Measurements from ENCODE around the gene PPP2R2D.
"Not testable (repeated sequence)": the region's sequence is repeated elsewhere in the genome, so short reads cannot be mapped to it uniquely, and the experiment has no call there.

The PPP2R2D gene

GRCh38 chr10:131982185-131982756 lies 81.5 kb downstream of the PPP2R2D start:
- no peak for TF ChIP-seq CTCF (conservative IDR thresholded peaks at IDR 0.05; ENCODE audit: low read depth, low read length)
- Histone ChIP-seq H2AFZ (ENCODE audit: low read depth) (no peak overlapping the region), H3K9ac (no peak overlapping the region), H3K36me3 (ENCODE audit: insufficient read depth) (no peaks in the 10 kb centered on the region), H3K27ac (no peak overlapping the region), H4K20me1 (ENCODE audit: insufficient read depth) (no peaks in the 10 kb centered on the region), H3K4me2 (no peak overlapping the region), H3K4me1 (ENCODE audit: low read depth, poor library complexity, severe bottlenecking) (no peaks in the 10 kb centered on the region), H3K4me3 (IDR thresholded peaks at IDR 0.05; ENCODE audit: insufficient read depth, low read depth, low read length) (no peak overlapping the region), H3K79me2 (ENCODE audit: insufficient read depth, low read depth) (no peaks in the 10 kb centered on the region), H3K27me3 (ENCODE audit: insufficient read depth, low read depth) (no peaks in the 10 kb centered on the region)

- Histone ChIP-seq H3K4me2 (no peak overlapping the region), H3K79me2 (ENCODE audit: insufficient read depth, low read depth) (no peaks in the 10 kb centered on the region), H3K27me3 (ENCODE audit: insufficient read depth, low read depth) (no peaks in the 10 kb centered on the region), H3K4me3 (IDR thresholded peaks at IDR 0.05; ENCODE audit: insufficient read depth, low read depth, low read length) (no peak overlapping the region), H3K36me3 (ENCODE audit: insufficient read depth) (no peaks in the 10 kb centered on the region), H3K27ac (no peak overlapping the region), H3K4me1 (ENCODE audit: low read depth, poor library complexity, severe bottlenecking) (no peaks in the 10 kb centered on the region), H3K9ac (no peak overlapping the region), H4K20me1 (ENCODE audit: insufficient read depth) (no peaks in the 10 kb centered on the region), H2AFZ (ENCODE audit: low read depth) (no peak overlapping the region)
- no peak for TF ChIP-seq CTCF (conservative IDR thresholded peaks at IDR 0.05; ENCODE audit: low read depth, low read length)
Measured at GRCh38 chr10:131982796-131983195, 82.0 kb downstream of the PPP2R2D start.

- H3K27ac ChIP-seq = no peak overlapping the region
- H3K9ac ChIP-seq = no peak overlapping the region
- H3K4me1 ChIP-seq (ENCODE audit: low read depth, poor library complexity, severe bottlenecking) = no peaks in the 10 kb centered on the region
- no peak overlapping the region for H3K4me3 ChIP-seq (IDR thresholded peaks at IDR 0.05; ENCODE audit: insufficient read depth, low read depth, low read length)
- no peak overlapping the region for H3K4me2 ChIP-seq
- no peaks in the 10 kb centered on the region for H3K79me2 ChIP-seq (ENCODE audit: insufficient read depth, low read depth)
- H4K20me1 ChIP-seq (ENCODE audit: insufficient read depth) = no peaks in the 10 kb centered on the region
- no peak for TF ChIP-seq CTCF (conservative IDR thresholded peaks at IDR 0.05; ENCODE audit: low read depth, low read length)
- H3K36me3 ChIP-seq (ENCODE audit: insufficient read depth) = no peaks in the 10 kb centered on the region
- H3K27me3 ChIP-seq (ENCODE audit: insufficient read depth, low read depth) = no peaks in the 10 kb centered on the region
- no peak overlapping the region for H2AFZ ChIP-seq (ENCODE audit: low read depth)
Measured at GRCh38 chr10:131983780-131984179, 83.0 kb downstream of the PPP2R2D start.

GRCh38 chr10:131986851-131987250 lies 86.0 kb downstream of the PPP2R2D start:
- not testable (repeated sequence) for H3K79me2 ChIP-seq (ENCODE audit: insufficient read depth, low read depth); H3K4me2 ChIP-seq; H3K27me3 ChIP-seq (ENCODE audit: insufficient read depth, low read depth); H2AFZ ChIP-seq (ENCODE audit: low read depth); H3K4me3 ChIP-seq (IDR thresholded peaks at IDR 0.05; ENCODE audit: insufficient read depth, low read depth, low read length); H3K36me3 ChIP-seq (ENCODE audit: insufficient read depth); H3K27ac ChIP-seq; H4K20me1 ChIP-seq (ENCODE audit: insufficient read depth); H3K9ac ChIP-seq; H3K4me1 ChIP-seq (ENCODE audit: low read depth, poor library complexity, severe bottlenecking)

GRCh38 chr10:131987301-131987700 lies 86.5 kb downstream of the PPP2R2D start:
- H3K27me3 ChIP-seq (ENCODE audit: insufficient read depth, low read depth); H3K4me3 ChIP-seq (IDR thresholded peaks at IDR 0.05; ENCODE audit: insufficient read depth, low read depth, low read length); H3K4me2 ChIP-seq; H4K20me1 ChIP-seq (ENCODE audit: insufficient read depth); H2AFZ ChIP-seq (ENCODE audit: low read depth); H3K9ac ChIP-seq; H3K79me2 ChIP-seq (ENCODE audit: insufficient read depth, low read depth); H3K27ac ChIP-seq; H3K4me1 ChIP-seq (ENCODE audit: low read depth, poor library complexity, severe bottlenecking); H3K36me3 ChIP-seq (ENCODE audit: insufficient read depth): not testable (repeated sequence)

- H3K27me3 ChIP-seq (ENCODE audit: insufficient read depth, low read depth); H3K79me2 ChIP-seq (ENCODE audit: insufficient read depth, low read depth); H2AFZ ChIP-seq (ENCODE audit: low read depth); H3K4me3 ChIP-seq (IDR thresholded peaks at IDR 0.05; ENCODE audit: insufficient read depth, low read depth, low read length); H3K4me2 ChIP-seq; H3K4me1 ChIP-seq (ENCODE audit: low read depth, poor library complexity, severe bottlenecking); H3K9ac ChIP-seq; H3K36me3 ChIP-seq (ENCODE audit: insufficient read depth); H3K27ac ChIP-seq; H4K20me1 ChIP-seq (ENCODE audit: insufficient read depth): not testable (repeated sequence)
Measured at GRCh38 chr10:131987786-131988185, 87.0 kb downstream of the PPP2R2D start.
